GM18502 (cell line): ENCODE data around the gene OR9A2.

Experiments
- ATAC-seq: cut with Tn5 transposase; IDR thresholded peaks from one replicate; pipeline ENCODE4 v1.9.1; 2021; ENCODE audit warnings: mild to moderate bottlenecking; ENCODE audit not compliant: unreplicated experiment, poor library complexity

OR9A2 gene

DNA sequence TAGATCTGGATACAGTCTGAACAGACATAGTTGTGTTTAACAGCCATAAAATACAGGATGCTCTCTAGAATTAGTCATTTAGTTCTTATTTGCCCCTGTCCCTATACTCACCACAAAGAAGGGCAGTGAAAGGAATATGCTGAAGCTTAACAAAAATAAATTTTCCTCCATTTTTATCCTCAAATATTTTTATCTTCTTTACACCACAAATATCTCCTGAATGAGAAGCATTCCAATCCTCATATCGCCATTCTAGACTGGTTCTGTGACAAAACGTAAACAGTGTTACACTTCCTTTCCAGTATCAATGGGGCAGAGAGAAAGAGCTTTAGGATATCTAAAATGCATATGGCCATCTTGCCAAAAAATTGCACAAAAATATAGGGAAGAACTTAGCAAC is 1.6 kb downstream of the OR9A2 start:
- ATAC-seq = no peak

DNA sequence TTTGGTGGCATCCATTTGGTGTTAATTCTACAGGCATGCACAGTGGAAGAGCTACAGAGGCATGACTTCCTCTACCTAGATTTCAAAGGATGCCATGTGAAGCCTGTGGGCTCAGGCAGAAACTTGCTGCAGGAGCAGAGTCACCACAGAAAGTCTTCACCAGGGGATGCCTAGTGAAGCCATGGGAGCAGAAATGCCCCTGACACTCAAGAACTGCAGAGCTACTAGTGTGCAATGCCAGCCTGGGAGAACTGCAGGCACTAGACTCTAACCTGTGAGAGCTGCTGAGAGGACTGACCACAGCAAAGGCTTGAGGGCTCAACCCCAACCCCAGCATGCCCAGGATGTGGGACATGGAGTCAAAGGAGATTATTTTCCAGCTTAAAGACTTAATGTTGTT is 3.9 kb downstream of the OR9A2 start:
- no peak for ATAC-seq

DNA sequence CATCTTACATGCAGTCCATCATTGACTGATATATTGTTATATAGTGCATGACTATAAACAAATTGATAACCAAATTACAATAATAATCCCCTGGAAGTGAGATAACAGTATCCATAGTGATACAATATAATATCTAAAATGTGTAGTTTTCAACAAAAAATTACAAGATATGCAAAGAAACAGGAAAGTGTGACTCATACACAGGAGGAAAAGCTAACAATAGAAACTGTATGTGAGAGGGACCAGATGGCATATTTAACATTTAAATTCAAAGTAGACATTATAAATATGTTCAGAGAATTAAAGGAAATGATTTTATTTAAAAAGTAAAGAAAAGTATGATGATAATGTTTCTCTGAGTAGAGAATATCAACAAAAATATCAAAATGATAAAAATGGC is 8.0 kb downstream of the OR9A2 start:
- no peak for ATAC-seq

DNA sequence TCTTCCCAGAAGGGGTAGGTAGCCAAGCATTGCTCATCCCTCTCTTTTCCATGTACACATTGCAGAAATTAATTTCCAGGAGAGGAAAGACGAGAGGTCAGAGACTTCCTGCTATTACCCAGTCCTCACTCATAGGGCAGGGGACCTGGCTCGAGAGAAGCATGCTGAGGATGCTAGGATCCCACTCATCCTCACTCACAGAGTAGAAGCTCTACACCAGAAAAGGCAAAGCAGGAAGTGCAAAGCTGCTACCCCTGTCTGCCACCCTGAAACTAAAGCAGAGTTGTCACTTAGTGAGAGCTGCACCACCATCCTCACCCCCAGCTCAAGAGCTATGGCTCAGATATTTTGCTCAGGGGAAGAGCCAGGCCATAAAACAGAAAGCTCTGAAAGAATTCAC is 9.9 kb downstream of the OR9A2 start:
- no peak for ATAC-seq

DNA sequence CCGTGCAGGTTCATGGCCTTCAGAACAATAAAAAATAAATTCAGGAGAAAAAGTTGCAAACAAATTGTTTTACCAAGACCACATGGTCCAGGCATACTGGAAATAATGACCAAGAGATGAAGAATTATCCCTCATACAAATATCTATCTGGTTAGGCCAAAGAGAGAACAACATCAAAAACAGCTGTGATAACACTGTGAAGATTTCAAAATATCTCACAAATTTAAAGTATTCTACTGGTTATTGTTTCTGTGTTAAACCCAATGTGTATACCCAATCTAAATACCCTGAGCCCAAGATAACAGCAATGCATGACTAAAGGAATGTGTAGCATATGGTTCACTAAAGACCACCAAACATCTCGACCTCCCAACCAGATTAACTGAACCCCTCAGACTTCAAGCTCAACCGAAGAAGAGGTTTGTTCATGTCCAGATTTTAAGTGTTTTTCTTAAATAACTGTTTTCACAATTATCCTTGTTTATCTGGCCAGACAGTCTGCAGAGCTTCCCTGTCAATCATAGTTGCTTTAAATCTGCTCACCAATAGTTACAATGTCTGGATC is 10.9 kb downstream of the OR9A2 start:
- no peak for ATAC-seq

DNA sequence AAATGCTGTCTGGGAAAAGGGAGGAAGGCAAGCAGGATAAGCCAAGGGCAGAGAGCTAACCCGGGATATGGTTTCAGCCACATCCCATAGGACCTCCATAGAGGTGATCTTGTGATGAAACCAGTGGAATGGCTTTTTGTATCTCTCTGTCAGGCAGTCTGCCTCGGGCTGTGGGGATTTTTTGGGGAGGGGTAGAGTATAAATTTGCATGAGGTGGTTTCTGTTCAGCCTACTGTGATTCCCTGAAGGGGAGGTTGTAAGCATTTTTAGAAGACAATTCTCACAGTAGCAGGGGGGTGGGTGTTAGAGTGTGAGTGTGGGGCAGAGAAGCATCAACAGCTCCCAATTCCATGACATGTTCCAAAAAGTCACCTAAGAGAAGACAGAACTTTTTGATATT is 11.8 kb downstream of the OR9A2 start:
- peak; percentile 98 for ATAC-seq

DNA sequence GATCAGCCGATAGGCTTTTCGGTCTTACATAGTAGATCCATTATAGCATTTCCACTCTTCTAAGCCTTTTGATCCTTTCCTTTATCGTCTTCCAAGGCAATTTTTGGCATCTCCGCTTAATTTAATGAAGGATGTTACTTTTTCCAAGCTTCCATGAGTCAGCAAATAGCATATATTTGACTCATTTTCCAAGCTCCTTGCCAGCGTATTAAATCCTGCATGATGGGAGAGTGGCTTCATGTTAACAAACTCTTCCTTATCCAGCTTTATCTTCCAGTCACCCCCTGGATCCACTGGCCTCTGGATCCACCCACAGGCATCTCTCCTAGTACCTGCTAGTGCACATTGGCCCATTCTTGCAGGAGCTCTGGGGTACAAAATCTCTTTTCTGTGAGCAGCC is 13.0 kb downstream of the OR9A2 start:
- no peak for ATAC-seq

DNA sequence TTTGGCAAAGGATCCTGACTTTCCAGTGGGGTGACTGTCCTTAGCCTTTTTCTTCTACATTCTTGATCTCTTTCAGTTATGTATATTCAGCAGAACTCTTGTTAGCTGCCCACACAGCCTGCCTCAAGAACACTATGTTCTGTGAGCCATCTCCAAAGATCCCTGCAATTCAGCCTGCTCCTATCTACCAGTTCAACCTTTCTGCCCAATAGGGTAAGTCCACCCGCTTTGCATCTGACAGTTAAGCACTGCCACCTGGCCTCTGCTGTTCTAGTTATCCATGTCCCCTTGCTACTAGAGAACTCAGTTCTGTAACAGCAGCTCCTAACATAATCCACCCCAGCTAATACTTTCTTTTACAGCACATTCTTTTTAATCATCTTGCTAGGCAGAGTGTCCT is 13.5 kb downstream of the OR9A2 start:
- no peak for ATAC-seq

DNA sequence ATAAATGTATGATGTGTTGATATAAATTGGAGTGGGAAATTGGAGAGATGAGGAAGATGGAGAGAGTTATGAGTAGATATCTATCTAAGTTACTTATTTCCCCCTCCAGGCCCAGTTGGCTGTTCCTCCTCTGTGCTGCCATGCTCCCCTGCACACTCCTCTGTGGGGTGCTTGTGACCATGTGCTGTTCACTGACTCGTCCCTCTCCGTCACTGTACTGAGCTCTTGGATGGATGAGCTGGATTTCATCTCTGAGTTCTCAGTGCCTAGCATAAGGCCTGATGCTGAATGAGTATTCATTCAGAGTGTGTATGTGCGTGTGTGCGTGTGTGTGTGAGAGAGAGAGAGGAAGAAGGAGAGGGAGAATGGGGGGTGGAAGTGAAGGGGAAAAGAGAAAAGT is 14.5 kb downstream of the OR9A2 start:
- no peak for ATAC-seq

DNA sequence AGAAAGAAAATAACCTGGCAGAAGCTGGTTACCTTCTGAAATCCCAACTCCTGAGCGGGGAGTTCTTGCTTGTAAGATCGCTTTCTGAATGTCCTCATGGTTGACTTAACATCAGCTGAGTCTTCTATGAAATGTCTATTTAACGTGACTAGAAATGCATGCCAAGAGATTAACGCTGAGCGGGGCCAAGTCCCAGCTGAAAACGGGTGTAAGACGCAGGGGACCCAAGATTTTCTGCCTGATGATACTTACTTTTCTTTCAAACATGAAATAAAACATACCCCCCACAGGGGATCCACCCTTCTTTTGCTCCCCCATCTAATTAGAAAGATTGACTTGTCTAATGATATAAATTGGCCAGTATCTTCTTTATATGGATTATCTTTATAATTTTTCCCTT is 14.9 kb downstream of the OR9A2 start:
- no peak for ATAC-seq

DNA sequence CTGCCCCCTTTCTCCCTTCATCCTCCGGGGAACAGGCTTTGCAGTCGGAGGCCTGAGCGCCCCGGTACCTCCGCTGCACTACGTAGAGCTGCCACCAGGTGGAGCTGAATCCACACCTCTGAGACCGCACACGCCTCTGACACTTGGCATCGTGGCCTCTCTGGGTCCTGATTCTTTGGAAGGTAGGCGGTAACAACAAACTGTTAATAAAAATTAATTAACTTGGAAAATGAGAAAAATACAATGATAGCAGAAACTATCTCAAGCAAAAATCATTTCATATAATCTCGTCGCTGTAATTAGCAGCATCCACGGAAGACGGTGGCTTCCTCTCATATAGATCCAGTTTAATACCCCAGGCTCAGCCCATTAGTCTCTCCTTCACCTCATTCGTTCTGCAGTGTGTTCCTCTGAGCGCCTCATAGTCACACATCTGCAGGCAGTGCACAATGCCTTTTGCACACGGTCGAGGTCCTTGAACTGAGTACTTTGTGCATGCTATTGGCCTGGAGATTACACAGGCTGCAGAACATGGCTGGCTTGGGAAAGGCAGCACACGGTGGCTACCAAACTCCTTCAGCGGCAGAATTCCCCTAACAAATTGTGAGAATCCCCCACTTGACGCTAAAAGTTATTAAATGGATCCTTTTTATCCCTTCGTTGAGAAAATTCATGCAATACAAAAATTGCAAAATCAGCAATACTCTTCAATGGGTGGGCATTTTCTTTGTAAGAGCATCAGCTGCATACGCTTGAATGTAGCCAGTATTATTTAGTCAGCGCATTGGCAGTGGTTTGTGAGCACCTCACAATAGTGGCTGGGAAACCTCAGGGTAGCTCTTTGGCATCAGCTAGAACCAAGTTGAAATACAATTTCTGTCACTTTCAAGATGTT is 18.7 kb downstream of the OR9A2 start:
- ATAC-seq = peak; percentile 94

DNA sequence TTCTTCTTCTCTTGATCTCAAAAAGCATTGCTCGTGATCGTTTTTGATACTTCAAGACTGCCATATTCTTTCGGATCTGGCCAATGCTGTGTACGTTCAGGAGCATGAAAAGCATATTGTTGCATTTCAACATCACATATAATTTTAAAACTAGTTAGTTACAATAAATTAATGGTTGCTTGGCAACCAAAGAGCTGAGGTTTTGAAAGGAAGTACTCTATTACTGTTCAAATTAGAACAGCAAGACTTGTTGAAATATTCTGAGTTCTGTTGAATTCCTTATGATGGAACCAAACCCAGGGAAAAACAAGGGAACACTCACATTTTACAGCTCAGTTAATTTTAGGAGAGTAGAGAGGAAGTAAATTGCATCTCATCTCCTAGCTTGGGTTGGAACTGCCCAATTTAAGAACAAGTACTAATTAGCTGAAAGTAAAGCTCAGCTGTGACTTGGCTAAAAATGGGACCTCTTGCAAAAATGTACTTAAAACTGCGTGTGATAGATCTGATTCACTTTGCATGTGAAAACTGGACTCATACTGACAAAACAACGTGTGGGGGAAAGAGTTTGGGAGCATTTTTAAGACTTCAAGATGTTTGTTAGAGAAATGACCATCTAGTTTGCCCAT is 21.2 kb downstream of the OR9A2 start:
- ATAC-seq = no peak

DNA sequence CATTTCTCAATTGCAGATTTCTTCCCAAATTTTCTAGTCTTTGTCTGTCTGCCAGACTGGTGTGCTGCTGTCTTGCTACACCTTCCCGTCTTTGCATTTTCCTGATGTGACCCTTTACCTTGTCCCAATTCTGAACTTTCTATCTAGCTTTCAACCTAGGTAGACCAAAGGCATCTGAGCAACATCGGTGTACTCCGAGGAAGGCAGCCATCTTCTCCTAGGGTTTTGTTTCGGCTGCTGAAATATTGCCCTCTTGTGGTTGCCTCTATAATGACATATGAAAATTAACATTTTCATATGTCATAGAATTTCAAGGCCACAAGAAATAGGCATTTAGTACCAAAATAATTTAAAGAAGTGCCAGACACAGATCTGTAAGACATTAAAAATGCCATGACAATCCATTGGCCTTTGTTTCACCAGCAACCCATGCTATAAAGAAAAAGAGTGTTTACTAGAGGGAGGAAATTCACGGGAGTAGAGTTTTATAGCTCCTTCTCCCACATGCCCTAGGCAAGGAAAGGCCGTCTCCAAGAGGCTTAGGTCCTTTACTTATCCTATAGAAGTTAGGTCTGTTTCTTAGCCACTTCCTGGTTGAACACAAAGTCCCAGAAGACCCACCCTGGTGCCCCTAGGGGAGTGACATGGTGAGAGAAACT is 23.4 kb downstream of the OR9A2 start:
- peak; percentile 66 for ATAC-seq

DNA sequence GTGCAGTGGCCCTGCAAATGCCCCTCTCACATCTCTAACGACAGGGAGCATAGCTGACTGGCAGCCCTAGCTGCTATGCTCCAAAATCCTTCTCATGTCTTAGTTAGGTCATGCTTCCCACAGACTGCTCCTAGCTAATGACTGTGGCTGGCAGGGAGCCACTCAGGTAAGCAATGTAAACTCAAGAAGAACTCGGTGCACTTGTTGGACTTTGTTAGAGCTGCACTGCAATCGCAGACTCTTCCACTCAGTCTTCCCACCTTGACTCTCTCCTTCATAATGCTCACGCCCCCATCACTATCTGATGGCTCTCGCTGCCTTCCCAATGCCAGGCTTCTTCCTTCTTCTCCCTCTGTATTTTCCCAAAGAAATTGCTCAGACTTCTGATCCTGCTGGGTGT is 24.0 kb downstream of the OR9A2 start:
- ATAC-seq = peak; percentile 11

DNA sequence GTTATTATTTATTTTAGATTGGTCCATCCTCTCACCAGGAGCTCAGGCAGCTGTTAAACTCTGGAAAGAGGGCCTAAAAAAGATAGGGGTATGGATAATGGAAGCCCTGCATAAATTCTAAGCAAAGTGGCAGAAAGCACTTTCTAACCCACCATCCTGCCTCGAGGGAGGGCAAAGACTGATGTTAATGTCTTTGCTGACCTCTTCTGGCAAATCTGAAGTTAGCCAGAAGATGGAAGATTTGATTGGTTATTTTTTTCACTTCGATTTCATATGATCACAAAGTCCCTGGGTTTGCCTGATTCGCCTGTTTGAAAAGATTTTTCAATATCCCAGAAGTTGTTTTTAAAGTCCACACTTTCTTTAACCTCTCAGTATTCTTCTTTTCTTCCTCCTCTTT is 24.8 kb downstream of the OR9A2 start:
- ATAC-seq = no peak

DNA sequence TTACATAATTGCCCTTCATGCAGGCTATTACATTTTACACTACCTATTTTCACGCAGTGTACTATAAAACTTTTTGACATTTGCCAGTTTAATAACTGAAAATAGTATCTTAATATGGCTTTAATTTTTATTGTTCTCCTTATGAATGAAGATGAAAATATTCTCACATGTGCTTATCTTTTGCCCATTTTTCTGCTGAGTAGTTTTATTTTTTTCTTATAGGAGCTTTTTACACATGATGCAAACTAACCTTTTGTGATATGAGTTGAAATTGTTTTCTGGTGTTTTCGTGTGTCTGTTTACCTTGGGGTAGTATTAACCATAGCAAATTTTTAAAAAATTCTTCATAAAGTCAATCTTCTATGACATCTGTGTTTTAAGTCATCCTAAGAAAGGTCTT is 26.3 kb downstream of the OR9A2 start:
- no peak for ATAC-seq

DNA sequence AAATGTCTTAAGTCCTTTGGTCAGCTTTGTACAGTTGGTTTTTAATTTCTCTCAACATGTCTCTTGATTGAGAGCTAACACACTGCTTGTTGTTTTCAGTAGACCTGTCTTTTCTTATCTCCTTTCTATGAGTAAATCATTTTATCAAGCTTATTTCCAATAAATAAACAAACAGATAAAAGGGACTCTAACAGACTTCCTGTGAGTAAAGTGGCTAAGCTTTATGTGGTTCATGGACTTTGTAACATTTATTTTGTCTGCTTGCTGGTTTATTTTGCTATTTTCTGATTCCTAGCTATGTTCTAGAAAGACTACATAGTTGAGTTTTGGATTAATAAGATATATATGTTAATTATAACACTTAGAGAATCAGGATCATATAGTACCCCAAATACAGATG is 27.1 kb downstream of the OR9A2 start:
- no peak for ATAC-seq

DNA sequence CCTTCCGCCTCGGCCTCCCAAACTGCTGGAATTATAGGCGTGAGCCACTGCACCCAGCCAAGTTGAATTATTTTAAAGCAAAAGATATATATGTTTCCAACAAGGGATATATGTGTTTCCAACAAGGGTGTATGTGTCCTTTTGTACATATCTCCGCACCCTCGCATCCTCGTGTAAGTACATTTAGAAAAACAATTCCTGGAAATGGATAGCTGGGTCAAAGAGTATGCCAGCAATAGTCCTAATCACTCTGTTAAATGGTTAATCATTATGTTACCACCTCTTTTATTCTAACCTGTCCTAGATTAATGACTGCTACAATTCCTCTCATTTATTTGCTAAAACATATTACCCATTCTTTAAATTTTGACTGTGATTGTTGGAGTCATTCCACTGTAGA is 28.0 kb downstream of the OR9A2 start:
- ATAC-seq = no peak

DNA sequence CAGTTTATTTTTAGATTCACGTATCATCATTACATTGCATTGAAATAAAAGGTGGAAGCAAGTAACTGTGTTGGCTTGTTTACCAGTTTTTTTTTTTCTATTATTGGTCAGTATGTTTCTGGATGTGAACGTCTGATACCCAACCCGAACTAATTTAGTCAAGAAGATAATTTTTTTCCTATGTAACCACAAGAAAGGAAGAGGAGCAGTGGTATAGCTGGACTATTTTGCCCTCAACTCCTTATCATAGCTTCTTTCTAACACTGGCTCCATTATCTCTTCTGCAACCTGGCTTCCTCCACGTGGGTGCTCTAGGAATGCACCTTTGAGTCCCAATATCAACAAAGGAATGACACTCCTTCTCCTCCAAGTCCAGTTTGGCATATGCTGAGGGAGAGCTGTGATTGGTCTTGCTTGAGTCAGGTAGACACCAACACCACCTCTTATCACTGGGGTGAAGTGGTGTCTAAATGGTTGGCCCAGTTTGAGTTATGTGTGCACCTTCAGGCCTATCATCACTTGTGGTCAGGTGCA is 29.4 kb downstream of the OR9A2 start:
- ATAC-seq = no peak

DNA sequence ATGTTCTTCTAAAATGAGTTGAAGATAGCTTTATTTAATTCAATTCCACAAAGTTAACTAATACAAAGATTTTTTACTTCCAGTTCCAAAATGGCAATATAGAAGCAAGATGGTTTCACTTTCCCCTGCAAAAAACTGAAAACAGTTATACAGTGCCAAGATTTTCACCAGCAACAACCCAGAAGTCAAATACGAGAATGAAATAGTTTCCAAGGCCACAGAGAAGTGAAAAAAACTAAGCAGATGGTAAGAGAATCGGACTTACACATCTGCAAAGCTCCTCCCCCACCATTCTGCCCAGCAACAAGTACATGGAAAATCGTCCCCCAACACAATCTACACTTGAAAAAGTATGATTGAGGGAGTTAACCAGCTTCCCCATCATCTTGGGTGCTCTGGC is 34.5 kb downstream of the OR9A2 start:
- ATAC-seq = no peak

DNA sequence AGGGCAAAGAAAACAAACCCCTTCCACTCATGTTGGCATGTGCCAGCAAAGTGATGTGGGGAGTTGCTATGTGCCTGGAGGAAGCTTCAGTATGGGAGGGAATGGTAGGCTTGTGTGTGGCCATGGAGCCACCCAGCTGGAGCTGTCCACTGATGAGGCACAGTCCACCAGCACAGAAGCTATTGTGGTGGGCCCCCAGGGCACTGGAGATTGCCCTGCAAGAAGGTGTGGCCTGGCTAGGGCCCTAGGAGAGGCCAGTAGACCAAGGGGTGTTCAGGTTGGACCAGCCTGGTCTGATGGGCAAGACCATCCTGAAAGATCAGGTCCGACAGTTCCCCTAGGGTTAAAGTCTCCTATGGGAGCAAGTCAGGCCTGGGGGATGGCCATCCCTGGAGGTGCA is 42.6 kb downstream of the OR9A2 start:
- ATAC-seq = no peak
